Gastrocnemius medialis (tissue), 4 donors: ENCODE data around the gene KLHL29.

Source experiments
- POLR2A ChIP-seq, 2 donors: fragments of 450-650 bp; IDR thresholded peaks; one replicate each; pipeline ENCODE4 v1.6.1; 2017; ENCODE audit warnings: antibody characterized with exemption in 2 of 2, mild to moderate bottlenecking in 2 of 2, moderate library complexity in 2 of 2
- TF ChIP-seq, protein P1 (sequence below), 5 experiments: fragments of 450-650 bp in 3 of 5; fragments of 200-600 bp in 2 of 5; sonication (generic) in 2 of 5; IDR thresholded peaks in 4 of 5; conservative IDR thresholded peaks in 1 of 5; 1 replicate in 4 of 5; 2 replicates in 1 of 5; pipeline ENCODE4 v1.5.1; 2016 to 2019; ENCODE audit warnings: antibody characterized with exemption in 5 of 5, mild to moderate bottlenecking in 3 of 5, moderate library complexity in 3 of 5

DNA sequence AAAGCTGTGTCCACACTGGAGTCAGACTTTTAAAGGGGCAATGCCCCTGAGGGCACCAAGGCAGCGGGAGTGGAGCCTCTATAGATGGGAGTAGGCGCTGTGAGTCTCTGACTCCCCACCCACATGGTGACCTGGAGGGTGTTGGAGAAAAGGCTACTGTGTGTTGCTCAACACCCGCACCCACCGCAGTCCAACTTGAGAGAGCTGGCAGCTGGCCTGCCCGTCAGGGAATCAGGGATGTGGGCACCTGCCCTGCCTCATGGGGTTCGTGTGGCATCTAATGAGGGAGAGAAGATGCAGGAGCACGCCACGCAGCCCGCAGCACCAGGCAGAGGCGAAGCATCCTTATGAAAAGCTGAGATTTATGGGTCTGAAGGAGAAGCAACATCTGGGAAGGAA lies 84.2 kb downstream of the KLHL29 start:
- TF ChIP-seq, protein P1, sequence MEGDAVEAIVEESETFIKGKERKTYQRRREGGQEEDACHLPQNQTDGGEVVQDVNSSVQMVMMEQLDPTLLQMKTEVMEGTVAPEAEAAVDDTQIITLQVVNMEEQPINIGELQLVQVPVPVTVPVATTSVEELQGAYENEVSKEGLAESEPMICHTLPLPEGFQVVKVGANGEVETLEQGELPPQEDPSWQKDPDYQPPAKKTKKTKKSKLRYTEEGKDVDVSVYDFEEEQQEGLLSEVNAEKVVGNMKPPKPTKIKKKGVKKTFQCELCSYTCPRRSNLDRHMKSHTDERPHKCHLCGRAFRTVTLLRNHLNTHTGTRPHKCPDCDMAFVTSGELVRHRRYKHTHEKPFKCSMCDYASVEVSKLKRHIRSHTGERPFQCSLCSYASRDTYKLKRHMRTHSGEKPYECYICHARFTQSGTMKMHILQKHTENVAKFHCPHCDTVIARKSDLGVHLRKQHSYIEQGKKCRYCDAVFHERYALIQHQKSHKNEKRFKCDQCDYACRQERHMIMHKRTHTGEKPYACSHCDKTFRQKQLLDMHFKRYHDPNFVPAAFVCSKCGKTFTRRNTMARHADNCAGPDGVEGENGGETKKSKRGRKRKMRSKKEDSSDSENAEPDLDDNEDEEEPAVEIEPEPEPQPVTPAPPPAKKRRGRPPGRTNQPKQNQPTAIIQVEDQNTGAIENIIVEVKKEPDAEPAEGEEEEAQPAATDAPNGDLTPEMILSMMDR (IDR thresholded peaks at IDR 0.05 in 4 of 5, conservative IDR thresholded peaks at IDR 0.05 in 1 of 5): no peak
- no peak for TF ChIP-seq POLR2A (IDR thresholded peaks at IDR 0.05)
